Sigmoid colon (tissue), 7 donors: Measurements from ENCODE around the gene TBC1D23. TPM values are rescaled to one million over a fixed set of nuclear protein-coding genes. Genes with fewer than 3 reads are reported as not detected.
A peak's percentile ranks its signal among the peaks of the same experiment; 100 is the strongest.
"Not testable (repeated sequence)": the region's sequence is repeated elsewhere in the genome, so short reads cannot be mapped to it uniquely, and the experiment has no call there.

Source experiments
- DNase-seq: peaks from one replicate; pipeline ENCODE4 v3.0.0-alpha.2; 2019
- H3K27ac ChIP-seq, 4 donors: fragments of 200-600 bp; sonication (generic); one replicate each; pipeline ENCODE4 v1.5.1; 2016 to 2019; ENCODE audit warnings: mild to moderate bottlenecking in 1 of 4
- H3K27me3 ChIP-seq, 3 donors: fragments of 200-600 bp; sonication (generic); one replicate each; pipeline ENCODE4 v1.5.1; 2019; ENCODE audit warnings: mild to moderate bottlenecking in 1 of 3
- H3K36me3 ChIP-seq, 4 donors: fragments of 200-600 bp; sonication (generic); one replicate each; pipeline ENCODE4 v1.5.1; 2016 to 2019
- H3K4me1 ChIP-seq, 4 donors: fragments of 200-600 bp; sonication (generic); one replicate each; pipeline ENCODE4 v1.5.1; 2017 to 2019
- H3K4me3 ChIP-seq, 4 donors: fragments of 200-600 bp; sonication (generic); one replicate each; pipeline ENCODE4 v1.5.1; 2017 to 2019; ENCODE audit warnings: mild to moderate bottlenecking in 2 of 4, moderate library complexity in 1 of 4
- H3K9me3 ChIP-seq, 4 donors: fragments of 200-600 bp in 3 of 4; sonication (generic) in 3 of 4; one replicate each; pipeline versions ENCODE4 v1.5.1 to v1.6.1; 2013 to 2019
- CTCF ChIP-seq, 4 experiments: fragments of 450-650 bp in 3 of 4; fragments of 200-600 bp in 1 of 4; IDR thresholded peaks; one replicate each; pipeline ENCODE4 v1.5.1; 2016 to 2019; ENCODE audit warnings: antibody characterized with exemption in 4 of 4, mild to moderate bottlenecking in 3 of 4, moderate library complexity in 2 of 4
- EP300 ChIP-seq, 4 donors: sonication (generic); formaldehyde crosslinking; IDR thresholded peaks; one replicate each; pipeline ENCODE4 v1.6.1; 2017; ENCODE audit warnings: antibody characterized with exemption in 4 of 4
- POLR2A ChIP-seq, 2 donors: fragments of 450-650 bp; IDR thresholded peaks; one replicate each; pipeline ENCODE4 v1.6.1; 2016; ENCODE audit warnings: antibody characterized with exemption in 2 of 2, mild to moderate bottlenecking in 2 of 2, moderate library complexity in 2 of 2
- POLR2AphosphoS5 ChIP-seq, 4 donors: sonication (generic); formaldehyde crosslinking; IDR thresholded peaks; one replicate each; pipeline ENCODE4 v1.6.1; 2017; ENCODE audit warnings: antibody characterized with exemption in 4 of 4
- WGBS, 2 donors: extraction: QIAGEN DNeasy Blood & Tissue Kit; methylation state at CpG; one replicate each; pipeline ENCODE4 v1.1.7; 2013; 5-methylcytosine and 5-hydroxymethylcytosine counted together
- intact Hi-C: fragments of 100-400 bp; cut with DNase I; formaldehyde crosslinking; loops from one replicate; pipeline ENCODE4 v1.15.1; 2023
- polyA plus RNA-seq, 3 donors: library from polyadenylated mRNA; stranded (reverse); fragments of 200-250 nt; gene quantifications; one replicate each; pipeline ENCODE4 v1.2.3, GENCODE V29; 2013
- total RNA-seq, 4 donors: library from RNA; depleted of rRNA; stranded (reverse); fragments of >200 nt; gene quantifications; one replicate each; pipeline ENCODE4 v1.1.0, GENCODE V29; 2016
- donor health status: healthy with polysubstance abuse.
- donor health status: Bipolar disorder and iron deficiency.
- donor health status: healthy.

The TBC1D23 gene
- total and polyA plus RNA-seq, 7 donors = 16.0 to 34.9 (median 31.3) TPM

DNA sequence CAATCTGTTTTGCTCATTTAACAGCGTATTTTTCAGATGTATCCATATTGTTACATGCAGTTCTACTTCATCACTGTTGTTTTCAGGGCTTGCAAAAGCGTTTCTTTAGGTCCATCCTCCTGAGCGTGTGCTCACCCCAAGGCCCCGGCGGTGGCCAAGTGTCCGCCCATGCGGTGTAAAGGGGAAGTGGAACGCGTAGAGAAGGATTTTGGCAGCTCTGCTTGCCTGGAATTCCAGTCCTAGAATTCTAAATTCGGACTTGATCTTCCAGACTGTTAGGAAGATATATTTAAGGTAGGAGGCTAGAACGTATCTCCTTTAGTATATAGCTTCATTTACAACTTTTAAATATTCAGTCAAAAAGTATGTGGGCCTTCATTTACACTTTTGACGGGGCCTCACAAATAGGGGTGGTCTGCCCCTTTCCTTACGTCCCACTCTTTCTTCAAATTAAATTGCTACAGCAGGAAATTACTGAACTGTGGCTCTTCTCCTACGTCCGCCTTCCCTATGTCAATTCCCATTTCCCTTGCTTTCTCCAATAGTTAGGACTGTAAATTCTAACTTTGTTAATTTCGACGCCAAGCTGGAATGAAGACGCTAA, 609 bp upstream of the TBC1D23 start:
- DNase-seq = peak; percentile 84
- TF ChIP-seq POLR2AphosphoS5 (IDR thresholded peaks at IDR 0.05) = no peak
- TF ChIP-seq CTCF (IDR thresholded peaks at IDR 0.05) = peak in 3 of 4 experiments; percentile 11 to 33 (median 30)
- intact Hi-C loops = loop anchor here (5.0 to 10.0 kb wide), 4 partner anchors 443 to 1735 kb away; partner anchors contain the start of genes CLDND1, CMSS1 and COL8A1
- H3K36me3 ChIP-seq = no peaks in the 10 kb centered on the region
- H3K9me3 ChIP-seq = no peaks in the 10 kb centered on the region
- peak overlapping the region; percentile 27 to 99 (median 90) for H3K4me3 ChIP-seq
- 36 to 48% methylated on average over 18 of the region's 18 CpGs for WGBS, 2 donors
- H3K27me3 ChIP-seq = no peaks in the 10 kb centered on the region
- peak overlapping the region; percentile 96 to 99 (median 96) for H3K27ac ChIP-seq
- H3K4me1 ChIP-seq = peaks cover 0 to 45% (median 41%) of the 10 kb centered on the region in 4 donors

DNA sequence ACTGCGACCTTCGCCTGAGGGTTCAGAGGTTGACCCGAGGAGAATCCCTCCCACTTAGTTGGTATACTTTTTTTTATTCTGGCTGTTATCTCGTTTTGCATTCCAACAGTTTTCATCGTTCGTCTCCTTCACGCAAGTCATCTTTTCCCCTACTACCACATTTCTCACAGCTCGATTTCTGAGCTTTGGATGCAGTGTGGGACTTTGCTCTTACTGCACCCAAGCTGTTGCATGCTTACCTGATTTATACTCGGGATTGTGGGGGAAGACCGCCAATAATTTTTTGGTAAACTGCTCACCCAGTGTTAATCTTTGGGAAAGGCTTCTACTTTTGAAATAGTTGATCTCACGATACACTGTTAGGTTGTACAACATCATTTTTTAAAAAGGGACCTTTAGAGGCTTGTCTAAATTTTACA, 702 bp downstream of the TBC1D23 start:
- Histone ChIP-seq H3K27me3 (no peaks in the 10 kb centered on the region), H3K4me1 (peaks cover 0 to 45% (median 42%) of the 10 kb centered on the region in 4 donors), H3K27ac (peak overlapping the region; percentile 96 to 99 (median 96)), H3K36me3 (no peaks in the 10 kb centered on the region), H3K9me3 (no peaks in the 10 kb centered on the region), H3K4me3 (peak overlapping the region; percentile 81 to 100 (median 99))
- TF ChIP-seq CTCF (IDR thresholded peaks at IDR 0.05) = no peak
- no peak for TF ChIP-seq EP300 (IDR thresholded peaks at IDR 0.05)
- no peak for TF ChIP-seq POLR2AphosphoS5 (IDR thresholded peaks at IDR 0.05)
- WGBS, 2 donors = 3 to 5% methylated on average over 11 of the region's 11 CpGs
- intact Hi-C loops = loop anchor here (5.0 to 10.0 kb wide), 4 partner anchors 444 to 1737 kb away; partner anchors contain the start of genes CLDND1, CMSS1 and COL8A1
- no peak for DNase-seq

- not testable (repeated sequence) for H3K36me3 ChIP-seq, DNase-seq, H3K27me3 ChIP-seq, H3K9me3 ChIP-seq, H3K27ac ChIP-seq, H3K4me3 ChIP-seq
- 26 to 66% methylated on average over 11 of the region's 11 CpGs for WGBS, 2 donors
- intact Hi-C loops = loop anchor here (5.0 to 10.0 kb wide), 4 partner anchors 446 to 1738 kb away; partner anchors contain the start of genes CLDND1, CMSS1 and COL8A1
- H3K4me1 ChIP-seq = peaks cover 0 to 49% (median 43%) of the 10 kb centered on the region in 4 donors
Observed at GRCh38 chr3:100262925-100263324, 2.1 kb downstream of the TBC1D23 start.

- H3K36me3 ChIP-seq = no peaks in the 10 kb centered on the region
- no peak for DNase-seq
- peaks cover 0 to 52% (median 45%) of the 10 kb centered on the region in 4 donors for H3K4me1 ChIP-seq
- no peak for TF ChIP-seq CTCF (IDR thresholded peaks at IDR 0.05)
- no peak for TF ChIP-seq POLR2AphosphoS5 (IDR thresholded peaks at IDR 0.05)
- no peak for TF ChIP-seq POLR2A (IDR thresholded peaks at IDR 0.05)
- no peak for TF ChIP-seq EP300 (IDR thresholded peaks at IDR 0.05)
- WGBS, 2 donors = 25 to 63% methylated on average over 2 of the region's 2 CpGs
- no peaks in the 10 kb centered on the region for H3K9me3 ChIP-seq
- H3K27ac ChIP-seq = no peak overlapping the region
- intact Hi-C loops = loop anchor here (5.0 to 10.0 kb wide), 4 partner anchors 446 to 1739 kb away; partner anchors contain the start of genes CLDND1, CMSS1 and COL8A1
- H3K27me3 ChIP-seq = no peaks in the 10 kb centered on the region
- no peak overlapping the region for H3K4me3 ChIP-seq
Observed at GRCh38 chr3:100263583-100263982, 2.8 kb downstream of the TBC1D23 start.

- no peak for DNase-seq
- WGBS, 2 donors = 48 to 70% methylated on average over 2 of the region's 2 CpGs
- intact Hi-C loops = loop anchor here (5.0 to 10.0 kb wide), 4 partner anchors 447 to 1739 kb away; partner anchors contain the start of genes CLDND1, CMSS1 and COL8A1
- Histone ChIP-seq H3K4me1 (peaks cover 0 to 59% (median 51%) of the 10 kb centered on the region in 4 donors), H3K27me3 (no peaks in the 10 kb centered on the region), H3K36me3 (no peaks in the 10 kb centered on the region), H3K4me3 (no peak overlapping the region), H3K9me3 (no peaks in the 10 kb centered on the region), H3K27ac (no peak overlapping the region)
- TF ChIP-seq CTCF (IDR thresholded peaks at IDR 0.05) (no peak), POLR2A (IDR thresholded peaks at IDR 0.05) (no peak), POLR2AphosphoS5 (IDR thresholded peaks at IDR 0.05) (no peak), EP300 (IDR thresholded peaks at IDR 0.05) (no peak)
Observed at GRCh38 chr3:100264242-100264641, 3.5 kb downstream of the TBC1D23 start.
